PC-3 (cell line): Measurements from ENCODE around the gene CEP104.

ENCODE experiments used
- CTCF ChIP-seq: fragments of 300-600 bp; sonication (generic); conservative IDR thresholded peaks from 2 replicates; pipeline ENCODE4 v1.5.1; 2017; ENCODE audit warnings: antibody characterized with exemption, low read depth, mild to moderate bottlenecking, low read length
- EZH2 ChIP-seq: fragments of 300-600 bp; sonication (generic); IDR thresholded peaks from one replicate; pipeline ENCODE4 v1.6.1; 2017; ENCODE audit warnings: antibody characterized with exemption, mild to moderate bottlenecking, low read length; ENCODE audit not compliant: unreplicated experiment

GRCh38 chr1:3831689-3832088, 25.3 kb downstream of the CEP104 start:
- TF ChIP-seq CTCF, result no peak
- TF ChIP-seq EZH2, result no peak
